ENCODE measurements around the gene PPFIA1.

Gene PPFIA1

GRCh38 chr11:70415642-70416395, 145.3 kb downstream of the PPFIA1 start:
- DNase-seq (ENCODE audit: low read depth), result no peak

- no peak for DNase-seq (ENCODE audit: low read depth)
Measured at GRCh38 chr11:70416881-70417280, 146.4 kb downstream of the PPFIA1 start.

GRCh38 chr11:70418130-70418529, 147.6 kb downstream of the PPFIA1 start:
- DNase-seq (ENCODE audit: low read depth), result no peak

GRCh38 chr11:70419307-70420007, 149.0 kb downstream of the PPFIA1 start:
- DNase-seq (ENCODE audit: low read depth), result no peak

GRCh38 chr11:70420008-70420464, 149.5 kb downstream of the PPFIA1 start:
- no peak for DNase-seq (ENCODE audit: low read depth)

- no peak for DNase-seq (ENCODE audit: low read depth)
Measured at GRCh38 chr11:70420496-70420895, 150.0 kb downstream of the PPFIA1 start.

GRCh38 chr11:70421123-70421522, 150.6 kb downstream of the PPFIA1 start:
- no peak for DNase-seq (ENCODE audit: low read depth)

GRCh38 chr11:70422692-70423522, 152.4 kb downstream of the PPFIA1 start:
- DNase-seq (ENCODE audit: low read depth), result no peak

GRCh38 chr11:70423523-70424505, 153.3 kb downstream of the PPFIA1 start:
- no peak for DNase-seq (ENCODE audit: low read depth)

- no peak for DNase-seq (ENCODE audit: low read depth)
Measured at GRCh38 chr11:70424765-70425344, 154.4 kb downstream of the PPFIA1 start.

- no peak for DNase-seq (ENCODE audit: low read depth)
Measured at GRCh38 chr11:70427436-70427835, 156.9 kb downstream of the PPFIA1 start.

GRCh38 chr11:70428701-70429427, 158.4 kb downstream of the PPFIA1 start:
- no peak for DNase-seq (ENCODE audit: low read depth)

GRCh38 chr11:70429428-70429705, 158.9 kb downstream of the PPFIA1 start:
- no peak for DNase-seq (ENCODE audit: low read depth)

- no peak for DNase-seq (ENCODE audit: low read depth)
Measured at GRCh38 chr11:70429724-70430521, 159.4 kb downstream of the PPFIA1 start.

- no peak for DNase-seq (ENCODE audit: low read depth)
Measured at GRCh38 chr11:70430671-70431574, 160.4 kb downstream of the PPFIA1 start.

GRCh38 chr11:70431611-70432010, 161.1 kb downstream of the PPFIA1 start:
- DNase-seq (ENCODE audit: low read depth), result no peak

- DNase-seq (ENCODE audit: low read depth), result no peak
Measured at GRCh38 chr11:70432065-70432464, 161.6 kb downstream of the PPFIA1 start.

GRCh38 chr11:70432580-70432979, 162.1 kb downstream of the PPFIA1 start:
- no peak for DNase-seq (ENCODE audit: low read depth)

- DNase-seq (ENCODE audit: low read depth), result no peak
Measured at GRCh38 chr11:70433038-70433437, 162.5 kb downstream of the PPFIA1 start.
